ENCODE data around the gene RNF183. TPM values are rescaled to one million over a fixed set of nuclear protein-coding genes. Genes with fewer than 3 reads are reported as not detected.

RNF183 gene
- total and polyA plus RNA-seq, 9 of the 15 experiments (the other 6 are each of a cell fraction or from before 2014, with no cell fraction given): 0.04 to 2.0 (median 0.16) TPM; not detected in 5

- TF ChIP-seq ZNF639 (CRISPR knock-in tag; conservative IDR thresholded peaks at IDR 0.05 in 1 of 2, IDR thresholded peaks at IDR 0.05 in 1 of 2): no peak
- TF ChIP-seq HBP1 (CRISPR knock-in tag; IDR thresholded peaks at IDR 0.05): no peak
- no peak for TF ChIP-seq ZBTB8A (IDR thresholded peaks at IDR 0.05; ENCODE audit: partially characterized antibody)
- no peak for TF ChIP-seq ZNF696 (CRISPR knock-in tag; conservative IDR thresholded peaks at IDR 0.05)
- no peak for TF ChIP-seq ZNF124 (CRISPR knock-in tag; IDR thresholded peaks at IDR 0.05)
- no peak for TF ChIP-seq U2AF2 (optimal IDR thresholded peaks at IDR 0.05; ENCODE audit: low read depth, low read length)
- no peak for TF ChIP-seq TAF15 (IDR thresholded peaks at IDR 0.05; ENCODE audit: low read depth, low read length)
- TF ChIP-seq STAT5B (CRISPR knock-in tag; IDR thresholded peaks at IDR 0.05): no peak
- peak; percentile 57; the same call in 1 of the 2 replicates for TF ChIP-seq POLR2H (tag; IDR thresholded peaks at IDR 0.05; ENCODE audit: low read depth)
- TF ChIP-seq TSHZ1 (CRISPR knock-in tag; IDR thresholded peaks at IDR 0.05): no peak
- TF ChIP-seq ZNF282 (CRISPR knock-in tag; IDR thresholded peaks at IDR 0.05): no peak
- peak; percentile 95 for TF ChIP-seq ZEB2 (IDR thresholded peaks at IDR 0.05)
- TF ChIP-seq ZNF445 (CRISPR knock-in tag; IDR thresholded peaks at IDR 0.05; ENCODE audit: low read depth): no peak
- no peak for TF ChIP-seq RAD21 (CRISPR knock-in tag; conservative IDR thresholded peaks at IDR 0.05 in 1 of 2, IDR thresholded peaks at IDR 0.05 in 1 of 2)
- no peak for TF ChIP-seq PHB2 (IDR thresholded peaks at IDR 0.05; ENCODE audit: low read depth)
- no peak for TF ChIP-seq CBFA2T2 (conservative IDR thresholded peaks at IDR 0.05)
- TF ChIP-seq MIER1 (IDR thresholded peaks at IDR 0.05; ENCODE audit: low read depth): peak; percentile 63; the same call in 1 of the 2 replicates
These were observed 37.0 kb upstream of the RNF183 start, which contains the start of gene WDR31 (continued) for GRCh38 chr9:113340011-113340699.
